Esophagus (tissue), 2 donors: Measurements from ENCODE around the gene TGM5. TPM values are rescaled to one million over a fixed set of nuclear protein-coding genes. Genes with fewer than 3 reads are reported as not detected.

Experiments
- H3K27ac ChIP-seq, 2 donors: one replicate each; pipeline ENCODE4 v1.5.1; 2013; ENCODE audit warnings: low read depth in 2 of 2, mild to moderate bottlenecking in 2 of 2, inconsistent platforms in 1 of 2, low read length in 1 of 2, moderate library complexity in 1 of 2
- H3K27me3 ChIP-seq, 2 donors: one replicate each; pipeline ENCODE4 v1.6.1; 2013; ENCODE audit warnings: low read length in 2 of 2, control low read depth in 1 of 2, mild to moderate bottlenecking in 1 of 2; ENCODE audit not compliant: insufficient read depth in 2 of 2, control insufficient read depth in 1 of 2
- H3K36me3 ChIP-seq, 2 donors: one replicate each; pipeline ENCODE4 v1.6.1; 2013; ENCODE audit warnings: low read length in 1 of 2; ENCODE audit not compliant: control insufficient read depth in 2 of 2, insufficient read depth in 2 of 2
- H3K4me1 ChIP-seq, 2 donors: one replicate each; pipeline ENCODE4 v1.6.1; 2013; ENCODE audit warnings: low read length in 1 of 2; ENCODE audit not compliant: control insufficient read depth in 2 of 2, insufficient read depth in 2 of 2
- H3K4me3 ChIP-seq, 2 donors: one replicate each; pipeline ENCODE4 v1.5.1; 2013; ENCODE audit warnings: low read length in 2 of 2, mild to moderate bottlenecking in 2 of 2, low read depth in 1 of 2, moderate library complexity in 1 of 2
- H3K9me3 ChIP-seq, 2 donors: one replicate each; pipeline ENCODE4 v1.6.1; 2013; ENCODE audit warnings: mild to moderate bottlenecking in 2 of 2, low read depth in 1 of 2, low read length in 1 of 2, moderate library complexity in 1 of 2; ENCODE audit not compliant: control insufficient read depth in 2 of 2, insufficient read depth in 1 of 2
- WGBS, 2 donors: extraction: QIAGEN DNeasy Blood & Tissue Kit; methylation state at CpG; one replicate each; pipeline ENCODE4 v1.1.7; 2013; 5-methylcytosine and 5-hydroxymethylcytosine counted together
- polyA plus RNA-seq, 2 donors: library from polyadenylated mRNA; stranded (reverse); fragments of 200-250 nt; gene quantifications; one replicate each; pipeline ENCODE4 v1.2.3, GENCODE V29; 2013
- donor health status: healthy with polysubstance abuse.
- donor health status: Bipolar disorder and iron deficiency.

TGM5 gene
- polyA plus RNA-seq, 2 donors: 9.5 to 12.9 TPM

GRCh38 chr15:43189296-43189695, 77.4 kb downstream of the TGM5 start:
- no peaks in the 10 kb centered on the region for H3K4me1 ChIP-seq

GRCh38 chr15:43187544-43188155, 79.1 kb downstream of the TGM5 start:
- Histone ChIP-seq H3K27ac (no peak overlapping the region), H3K36me3 (peaks cover 9% of the 10 kb centered on the region in 2 donors), H3K9me3 (no peaks in the 10 kb centered on the region), H3K27me3 (no peaks in the 10 kb centered on the region), H3K4me1 (no peaks in the 10 kb centered on the region), H3K4me3 (no peak overlapping the region)
- WGBS, 2 donors: 66 to 72% methylated on average over 2 of the region's 2 CpGs

More at GRCh38 chr15:43189296-43189695, 77.4 kb downstream of the TGM5 start:
- no peak overlapping the region for H3K27ac ChIP-seq
- H3K36me3 ChIP-seq: peaks cover 9 to 12% of the 10 kb centered on the region in 2 donors
- WGBS, 2 donors: 67 to 72% methylated on average over 2 of the region's 2 CpGs
- no peak overlapping the region for H3K4me3 ChIP-seq
- no peaks in the 10 kb centered on the region for H3K9me3 ChIP-seq
- no peaks in the 10 kb centered on the region for H3K27me3 ChIP-seq

- WGBS, 2 donors: 1 to 2% methylated on average over 13 of the region's 13 CpGs
- no peaks in the 10 kb centered on the region for H3K27me3 ChIP-seq
- peaks cover 3 to 7% of the 10 kb centered on the region in 2 donors for H3K36me3 ChIP-seq
Observed at GRCh38 chr15:43186003-43186353, 80.8 kb downstream of the TGM5 start.

GRCh38 chr15:43185157-43186002, 81.3 kb downstream of the TGM5 start, which contains the start of gene CCNDBP1:
CCNDBP1 (plus strand) TSS chr15:43185403; CDS start chr15:43185499, 96 bp downstream.
- H3K9me3 ChIP-seq: no peaks in the 10 kb centered on the region
- WGBS, 2 donors: 1% methylated on average over 39 to 69 of the region's 69 CpGs
- no peaks in the 10 kb centered on the region for H3K27me3 ChIP-seq
- no peaks in the 10 kb centered on the region for H3K4me1 ChIP-seq
- H3K36me3 ChIP-seq: peaks cover 0 to 5% of the 10 kb centered on the region in 2 donors
- peak within 1 kb of the TSS; percentile 81 to 86 for H3K4me3 ChIP-seq
- peak within 1 kb of the TSS; percentile 96 for H3K27ac ChIP-seq

More at GRCh38 chr15:43186003-43186353, 80.8 kb downstream of the TGM5 start:
- peak overlapping the region; percentile 96 for H3K27ac ChIP-seq
- no peaks in the 10 kb centered on the region for H3K4me1 ChIP-seq
- peak overlapping the region; percentile 81 to 86 for H3K4me3 ChIP-seq
- H3K9me3 ChIP-seq: no peaks in the 10 kb centered on the region

- Histone ChIP-seq H3K9me3 (no peaks in the 10 kb centered on the region), H3K27me3 (no peaks in the 10 kb centered on the region), H3K36me3 (no peaks in the 10 kb centered on the region), H3K4me1 (no peaks in the 10 kb centered on the region), H3K27ac (peak overlapping the region; percentile 96), H3K4me3 (peak overlapping the region in 1 of 2 donors; percentile 86)
- 66 to 69% methylated on average over 9 of the region's 9 CpGs for WGBS, 2 donors
Observed at GRCh38 chr15:43184407-43185124, 82.2 kb downstream of the TGM5 start.

- Histone ChIP-seq H3K4me3 (no peak overlapping the region), H3K27me3 (no peaks in the 10 kb centered on the region), H3K36me3 (no peaks in the 10 kb centered on the region), H3K27ac (peak overlapping the region; percentile 51 to 55), H3K9me3 (no peaks in the 10 kb centered on the region), H3K4me1 (no peaks in the 10 kb centered on the region)
- 67 to 71% methylated on average over 3 of the region's 3 CpGs for WGBS, 2 donors
Observed at GRCh38 chr15:43183270-43183669, 83.5 kb downstream of the TGM5 start.

Other genes with a start within 250 kb of the TGM5 start
- 1 to 10 TPM; 2.3 to 2.7 TPM for gene UBR1, start 160.9 kb downstream of the TGM5 start, polyA plus RNA-seq
- gene TMEM62, start 133.3 kb downstream of the TGM5 start, polyA plus RNA-seq: 10 to 100 TPM in 1 of 2 donors, 1 to 10 TPM in 1; 7.6 to 12.8 TPM
- 10 to 100 TPM; 48.0 to 57.4 TPM for gene CCNDBP1, start 81.5 kb downstream of the TGM5 start, polyA plus RNA-seq
- not detected for gene EPB42, start 45.9 kb downstream of the TGM5 start, polyA plus RNA-seq
- gene TGM7, start 35.3 kb upstream of the TGM5 start, polyA plus RNA-seq: 1 to 10 TPM in 1 of 2 donors, under 1 TPM in 1; 0.05 to 5.3 TPM
- gene LCMT2, start 63.6 kb upstream of the TGM5 start, polyA plus RNA-seq: 1 to 10 TPM; 5.0 to 5.5 TPM
- 1 to 10 TPM; 5.3 to 6.3 TPM for gene ZSCAN29, start 104.1 kb upstream of the TGM5 start, polyA plus RNA-seq
- gene TUBGCP4, start 104.2 kb upstream of the TGM5 start, polyA plus RNA-seq: 1 to 10 TPM; 4.8 to 5.3 TPM
- 1 to 10 TPM; 6.9 to 7.8 TPM for gene TP53BP1, start 226.2 kb upstream of the TGM5 start, polyA plus RNA-seq